HepG2 (cell line): ENCODE results near the gene IGFLR1. TPM values are rescaled to one million over a fixed set of nuclear protein-coding genes. Genes with fewer than 3 reads are reported as not detected.

ENCODE experiments used
- CENPT ChIP-seq: sonication (generic); formaldehyde crosslinking; IDR thresholded peaks from 2 replicates; pipeline ENCODE4 v1.8.0; 2022; ENCODE audit warnings: low read depth, mild to moderate bottlenecking, moderate library complexity, missing genetic modification reagents
- DRAP1 ChIP-seq: IDR thresholded peaks from 2 replicates; pipeline ENCODE4 v1.6.1; 2016; ENCODE audit warnings: missing genetic modification reagents, missing compliant biosample characterization
- EHMT2 ChIP-seq: fragments of 200-600 bp; sonication (generic); IDR thresholded peaks from 2 replicates; pipeline ENCODE4 v1.7.0; 2017; ENCODE audit warnings: antibody characterized with exemption, low read depth, low read length, borderline replicate concordance
- EZH2 ChIP-seq: conservative IDR thresholded peaks from 2 replicates; pipeline ENCODE4 v1.6.1; 2012; ENCODE audit warnings: mild to moderate bottlenecking, low read depth, low read length, moderate library complexity
- GABPB1 ChIP-seq: IDR thresholded peaks from 2 replicates; pipeline ENCODE4 v1.6.1; 2016; ENCODE audit warnings: mild to moderate bottlenecking, missing genetic modification reagents, moderate library complexity, missing compliant biosample characterization
- JUNB ChIP-seq: sonication (generic); formaldehyde crosslinking; IDR thresholded peaks from 2 replicates; pipeline ENCODE4 v1.8.0; 2022; ENCODE audit warnings: missing genetic modification reagents, mild to moderate bottlenecking, borderline replicate concordance
- NBN ChIP-seq: fragments of 450-650 bp; conservative IDR thresholded peaks from 2 replicates; pipeline ENCODE4 v1.6.1; 2017
- NCOA5 ChIP-seq: sonication (generic); formaldehyde crosslinking; IDR thresholded peaks from 2 replicates; pipeline ENCODE4 v1.4.0; 2020; ENCODE audit warnings: missing genetic modification reagents
- SNAI1 ChIP-seq: sonication (generic); formaldehyde crosslinking; IDR thresholded peaks from 2 replicates; pipeline ENCODE4 v1.5.0; 2020; ENCODE audit warnings: mild to moderate bottlenecking, missing genetic modification reagents, borderline replicate concordance
- SP4 ChIP-seq: sonication (generic); formaldehyde crosslinking; IDR thresholded peaks from 2 replicates; pipeline ENCODE4 v1.8.1; 2023; ENCODE audit warnings: mild to moderate bottlenecking, missing genetic modification reagents
- STAT6 ChIP-seq: sonication (generic); formaldehyde crosslinking; IDR thresholded peaks from 2 replicates; pipeline ENCODE4 v1.4.0; 2020; ENCODE audit warnings: missing genetic modification reagents, mild to moderate bottlenecking, borderline replicate concordance
- SUZ12 ChIP-seq: fragments of 150-350 bp; IDR thresholded peaks from 2 replicates; pipeline ENCODE4 v1.6.1; 2014; ENCODE audit warnings: low read depth, low read length
- THRA ChIP-seq: sonication (generic); formaldehyde crosslinking; IDR thresholded peaks from 2 replicates; pipeline ENCODE4 v1.4.0; 2020; ENCODE audit warnings: missing genetic modification reagents, borderline replicate concordance
- ZNF12 ChIP-seq: sonication (generic); formaldehyde crosslinking; IDR thresholded peaks from 2 replicates; pipeline ENCODE4 v1.5.0; 2020; ENCODE audit warnings: missing genetic modification reagents
- ZNF501 ChIP-seq: sonication (generic); formaldehyde crosslinking; IDR thresholded peaks from 2 replicates; pipeline ENCODE4 v1.5.1; 2020; ENCODE audit warnings: mild to moderate bottlenecking, moderate library complexity, missing genetic modification reagents
- ZNF629 ChIP-seq: sonication (generic); formaldehyde crosslinking; conservative IDR thresholded peaks from 2 replicates; pipeline ENCODE4 v1.5.0; 2020; ENCODE audit warnings: missing genetic modification reagents
- ZNF75D ChIP-seq: sonication (generic); formaldehyde crosslinking; IDR thresholded peaks from 2 replicates; pipeline ENCODE4 v1.8.1; 2023; ENCODE audit warnings: missing genetic modification reagents, mild to moderate bottlenecking, borderline replicate concordance
- polyA plus RNA-seq, 8 experiments: library from polyadenylated mRNA; depleted of rRNA in 3 of 8; stranded (reverse) in 7 of 8; unstranded in 1 of 8; fragments of >200 nt; fragmentation: Illumina TruSeq in 4 of 8; extraction: Trizol in 4 of 8; gene quantifications; 2 replicates each; pipeline versions ENCODE4 v1.2.1 to v1.2.3, GENCODE V29; 2011 to 2016; ENCODE audit warnings: low read depth in 4 of 8, missing spikeins in 1 of 8, mixed read lengths in 1 of 8; ENCODE audit not compliant: insufficient read depth in 1 of 8
- total RNA-seq, 5 experiments: library from RNA; depleted of rRNA; stranded (reverse); fragments of >200 nt; fragmentation: Illumina TruSeq; extraction: Trizol; gene quantifications; 2 replicates each; pipeline ENCODE4 v1.2.3, GENCODE V29; 2016; ENCODE audit warnings: low read depth in 1 of 5
- TF ChIP-seq, protein P1 (sequence below): sonication (generic); formaldehyde crosslinking; IDR thresholded peaks from 2 replicates; pipeline ENCODE4 v1.4.0; 2020; ENCODE audit warnings: missing genetic modification reagents
- TF ChIP-seq, protein P2 (sequence below): sonication (generic); formaldehyde crosslinking; IDR thresholded peaks from 2 replicates; pipeline ENCODE4 v1.5.0; 2020; ENCODE audit warnings: missing genetic modification reagents
- TF ChIP-seq, protein P3 (sequence below): IDR thresholded peaks from 2 replicates; pipeline ENCODE4 v1.6.1; 2016; ENCODE audit warnings: control low read depth

Gene IGFLR1
- total and polyA plus RNA-seq, 2 of the 13 experiments (the other 11 are each of a cell fraction or from before 2014, with no cell fraction given) = 5.4 to 8.9 TPM

DNA sequence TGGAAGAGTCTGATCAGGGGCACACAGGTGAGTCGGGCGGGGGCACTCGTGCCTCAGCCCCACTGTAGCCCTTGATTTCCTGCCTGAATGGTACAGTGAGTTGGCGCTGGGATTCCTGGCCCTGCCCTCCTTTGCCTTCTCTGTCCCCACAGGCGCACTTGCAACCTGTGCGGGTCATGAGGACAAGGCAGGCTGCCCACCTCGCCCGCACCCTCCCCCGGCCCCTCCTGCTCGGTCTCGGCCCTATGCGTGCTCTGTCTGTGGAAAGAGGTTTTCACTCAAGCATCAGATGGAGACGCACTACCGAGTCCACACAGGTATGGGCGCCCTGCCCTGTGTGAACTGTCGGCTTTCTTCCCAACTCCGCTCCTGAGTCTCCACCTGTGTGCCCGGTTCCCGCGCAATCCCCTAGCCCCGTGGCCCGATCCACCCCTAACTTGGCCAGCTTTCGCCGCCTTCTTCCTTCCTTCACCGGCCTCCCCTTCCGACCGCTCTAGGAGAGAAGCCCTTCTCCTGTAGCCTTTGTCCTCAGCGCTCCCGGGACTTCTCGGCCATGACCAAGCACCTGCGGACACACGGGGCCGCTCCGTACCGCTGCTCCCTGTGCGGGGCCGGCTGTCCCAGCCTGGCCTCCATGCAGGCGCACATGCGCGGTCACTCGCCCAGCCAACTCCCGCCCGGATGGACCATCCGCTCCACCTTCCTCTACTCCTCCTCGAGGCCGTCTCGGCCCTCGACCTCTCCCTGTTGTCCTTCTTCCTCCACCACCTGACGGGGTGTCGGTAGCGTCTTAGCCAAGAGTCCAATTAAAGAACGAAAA lies 26.1 kb downstream of the IGFLR1 start (continued):
- TF ChIP-seq, protein P1, sequence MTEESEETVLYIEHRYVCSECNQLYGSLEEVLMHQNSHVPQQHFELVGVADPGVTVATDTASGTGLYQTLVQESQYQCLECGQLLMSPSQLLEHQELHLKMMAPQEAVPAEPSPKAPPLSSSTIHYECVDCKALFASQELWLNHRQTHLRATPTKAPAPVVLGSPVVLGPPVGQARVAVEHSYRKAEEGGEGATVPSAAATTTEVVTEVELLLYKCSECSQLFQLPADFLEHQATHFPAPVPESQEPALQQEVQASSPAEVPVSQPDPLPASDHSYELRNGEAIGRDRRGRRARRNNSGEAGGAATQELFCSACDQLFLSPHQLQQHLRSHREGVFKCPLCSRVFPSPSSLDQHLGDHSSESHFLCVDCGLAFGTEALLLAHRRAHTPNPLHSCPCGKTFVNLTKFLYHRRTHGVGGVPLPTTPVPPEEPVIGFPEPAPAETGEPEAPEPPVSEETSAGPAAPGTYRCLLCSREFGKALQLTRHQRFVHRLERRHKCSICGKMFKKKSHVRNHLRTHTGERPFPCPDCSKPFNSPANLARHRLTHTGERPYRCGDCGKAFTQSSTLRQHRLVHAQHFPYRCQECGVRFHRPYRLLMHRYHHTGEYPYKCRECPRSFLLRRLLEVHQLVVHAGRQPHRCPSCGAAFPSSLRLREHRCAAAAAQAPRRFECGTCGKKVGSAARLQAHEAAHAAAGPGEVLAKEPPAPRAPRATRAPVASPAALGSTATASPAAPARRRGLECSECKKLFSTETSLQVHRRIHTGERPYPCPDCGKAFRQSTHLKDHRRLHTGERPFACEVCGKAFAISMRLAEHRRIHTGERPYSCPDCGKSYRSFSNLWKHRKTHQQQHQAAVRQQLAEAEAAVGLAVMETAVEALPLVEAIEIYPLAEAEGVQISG (CRISPR knock-in tag) = no peak; the same call in 1 of the 2 replicates
- TF ChIP-seq STAT6 (CRISPR knock-in tag) = no peak
- TF ChIP-seq SUZ12 = no peak
- no peak for TF ChIP-seq EHMT2
- no peak for TF ChIP-seq SNAI1 (CRISPR knock-in tag)
- TF ChIP-seq EZH2 = no peak
- peak; percentile 22; the same call in 1 of the 2 replicates for TF ChIP-seq GABPB1 (CRISPR knock-in tag)
- TF ChIP-seq NCOA5 (CRISPR knock-in tag) = no peak
- TF ChIP-seq, protein P2, sequence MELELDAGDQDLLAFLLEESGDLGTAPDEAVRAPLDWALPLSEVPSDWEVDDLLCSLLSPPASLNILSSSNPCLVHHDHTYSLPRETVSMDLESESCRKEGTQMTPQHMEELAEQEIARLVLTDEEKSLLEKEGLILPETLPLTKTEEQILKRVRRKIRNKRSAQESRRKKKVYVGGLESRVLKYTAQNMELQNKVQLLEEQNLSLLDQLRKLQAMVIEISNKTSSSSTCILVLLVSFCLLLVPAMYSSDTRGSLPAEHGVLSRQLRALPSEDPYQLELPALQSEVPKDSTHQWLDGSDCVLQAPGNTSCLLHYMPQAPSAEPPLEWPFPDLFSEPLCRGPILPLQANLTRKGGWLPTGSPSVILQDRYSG (CRISPR knock-in tag) = 0 out of 2 replicates have a peak, but pooled peaks have one; percentile 36
- TF ChIP-seq CENPT (CRISPR knock-in tag) = no peak
- no peak for TF ChIP-seq ZNF12 (CRISPR knock-in tag)
- TF ChIP-seq SP4 (CRISPR knock-in tag) = peak; percentile 7; the same call in 1 of the 2 replicates
- no peak for TF ChIP-seq JUNB (CRISPR knock-in tag)
- peak; percentile 27; the same call in 1 of the 2 replicates for TF ChIP-seq THRA
- no peak for TF ChIP-seq ZNF629 (CRISPR knock-in tag)
- TF ChIP-seq DRAP1 (CRISPR knock-in tag) = no peak; the same call in 1 of the 2 replicates
- TF ChIP-seq, protein P3, sequence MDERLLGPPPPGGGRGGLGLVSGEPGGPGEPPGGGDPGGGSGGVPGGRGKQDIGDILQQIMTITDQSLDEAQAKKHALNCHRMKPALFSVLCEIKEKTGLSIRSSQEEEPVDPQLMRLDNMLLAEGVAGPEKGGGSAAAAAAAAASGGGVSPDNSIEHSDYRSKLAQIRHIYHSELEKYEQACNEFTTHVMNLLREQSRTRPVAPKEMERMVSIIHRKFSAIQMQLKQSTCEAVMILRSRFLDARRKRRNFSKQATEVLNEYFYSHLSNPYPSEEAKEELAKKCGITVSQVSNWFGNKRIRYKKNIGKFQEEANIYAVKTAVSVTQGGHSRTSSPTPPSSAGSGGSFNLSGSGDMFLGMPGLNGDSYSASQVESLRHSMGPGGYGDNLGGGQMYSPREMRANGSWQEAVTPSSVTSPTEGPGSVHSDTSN (CRISPR knock-in tag) = no peak
- TF ChIP-seq ZNF501 (CRISPR knock-in tag) = no peak
- TF ChIP-seq NBN = no peak
- no peak for TF ChIP-seq ZNF75D (CRISPR knock-in tag)
